PC-9 (cell line): ENCODE measurements around the gene LPAR2.

Source experiments
- EZH2 ChIP-seq: fragments of 200-600 bp; sonication (generic); IDR thresholded peaks from 2 replicates; pipeline ENCODE4 v1.8.0; 2017; ENCODE audit warnings: antibody characterized with exemption, low read depth
- TF ChIP-seq, protein P1 (sequence below): fragments of 200-600 bp; sonication (generic); conservative IDR thresholded peaks from 2 replicates; pipeline ENCODE4 v1.6.1; 2017; ENCODE audit warnings: mixed run types, antibody characterized with exemption, mild to moderate bottlenecking, moderate library complexity

DNA sequence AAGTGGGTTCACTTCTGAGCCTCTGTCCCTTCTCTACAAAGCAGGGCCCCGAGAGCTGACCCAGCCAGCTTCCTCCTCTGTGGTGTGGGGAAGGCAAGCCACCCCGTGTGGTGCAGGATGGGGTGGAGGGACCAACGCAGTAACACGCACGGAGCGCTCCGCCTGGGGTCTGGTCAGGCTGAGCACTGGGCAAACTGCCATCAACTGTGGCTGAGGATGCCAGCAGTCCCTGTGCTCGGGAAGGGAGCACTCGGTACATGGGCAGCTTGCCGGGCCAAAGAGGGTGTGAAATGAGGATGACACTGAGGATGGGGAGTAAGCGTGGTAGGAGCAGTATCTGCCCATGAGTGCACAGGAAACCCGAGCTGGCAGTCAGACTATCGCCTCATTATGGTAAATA lies 23.1 kb upstream of the LPAR2 start:
- TF ChIP-seq, protein P1, sequence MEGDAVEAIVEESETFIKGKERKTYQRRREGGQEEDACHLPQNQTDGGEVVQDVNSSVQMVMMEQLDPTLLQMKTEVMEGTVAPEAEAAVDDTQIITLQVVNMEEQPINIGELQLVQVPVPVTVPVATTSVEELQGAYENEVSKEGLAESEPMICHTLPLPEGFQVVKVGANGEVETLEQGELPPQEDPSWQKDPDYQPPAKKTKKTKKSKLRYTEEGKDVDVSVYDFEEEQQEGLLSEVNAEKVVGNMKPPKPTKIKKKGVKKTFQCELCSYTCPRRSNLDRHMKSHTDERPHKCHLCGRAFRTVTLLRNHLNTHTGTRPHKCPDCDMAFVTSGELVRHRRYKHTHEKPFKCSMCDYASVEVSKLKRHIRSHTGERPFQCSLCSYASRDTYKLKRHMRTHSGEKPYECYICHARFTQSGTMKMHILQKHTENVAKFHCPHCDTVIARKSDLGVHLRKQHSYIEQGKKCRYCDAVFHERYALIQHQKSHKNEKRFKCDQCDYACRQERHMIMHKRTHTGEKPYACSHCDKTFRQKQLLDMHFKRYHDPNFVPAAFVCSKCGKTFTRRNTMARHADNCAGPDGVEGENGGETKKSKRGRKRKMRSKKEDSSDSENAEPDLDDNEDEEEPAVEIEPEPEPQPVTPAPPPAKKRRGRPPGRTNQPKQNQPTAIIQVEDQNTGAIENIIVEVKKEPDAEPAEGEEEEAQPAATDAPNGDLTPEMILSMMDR = no peak
- TF ChIP-seq EZH2 = no peak
